Renal cortex interstitium (tissue), 11 donors: ENCODE data around the gene SMYD4. TPM values are rescaled to one million over a fixed set of nuclear protein-coding genes. Genes with fewer than 3 reads are reported as not detected.
"Not testable (repeated sequence)": the region's sequence is repeated elsewhere in the genome, so short reads cannot be mapped to it uniquely, and the experiment has no call there.

Source experiments
- DNase-seq, 11 donors: peaks; one replicate each; pipeline ENCODE4 v3.0.0-alpha.2; 2013; ENCODE audit warnings: low read depth in 9 of 11, low spot score in 4 of 11; ENCODE audit errors: extremely low read depth in 1 of 11
- polyA plus RNA-seq, 3 donors: library from polyadenylated mRNA; unstranded; fragments of 120-200 nt; gene quantifications; one replicate each; pipeline ENCODE4 v1.2.1, GENCODE V29; 2013; ENCODE audit not compliant: insufficient read length in 3 of 3

SMYD4 gene
- polyA plus RNA-seq, 3 donors: 13.5 to 17.5 (median 15.9) TPM

GRCh38 chr17:1743088-1743439 is 86.6 kb downstream of the SMYD4 start:
- no peak for DNase-seq

GRCh38 chr17:1742371-1743087 is 87.2 kb downstream of the SMYD4 start, which contains the start of gene SERPINF2:
Gene SERPINF2 (plus strand): TSS chr17:1742871. CDS start chr17:1744996, 2,125 bp downstream.
- DNase-seq: peak in 3 of 11 donors; percentile 64 to 86 (median 70)

GRCh38 chr17:1741899-1742298 is 87.8 kb downstream of the SMYD4 start:
- DNase-seq: not testable (repeated sequence)

GRCh38 chr17:1737531-1738291 is 92.0 kb downstream of the SMYD4 start:
- no peak for DNase-seq

GRCh38 chr17:1736348-1737281 is 93.1 kb downstream of the SMYD4 start:
- peak in 1 of 11 donors; percentile 73 for DNase-seq

GRCh38 chr17:1735834-1736347 is 93.8 kb downstream of the SMYD4 start:
- no peak for DNase-seq

GRCh38 chr17:1735418-1735817 is 94.3 kb downstream of the SMYD4 start:
- no peak for DNase-seq

GRCh38 chr17:1733759-1734158 is 95.9 kb downstream of the SMYD4 start:
- no peak for DNase-seq

GRCh38 chr17:1732833-1733321 is 96.8 kb downstream of the SMYD4 start:
- no peak for DNase-seq

GRCh38 chr17:1732241-1732832 is 97.4 kb downstream of the SMYD4 start:
- no peak for DNase-seq

GRCh38 chr17:1731194-1731506 is 98.6 kb downstream of the SMYD4 start:
- DNase-seq: no peak

GRCh38 chr17:1730326-1731193 is 99.1 kb downstream of the SMYD4 start:
- peak in 2 of 11 donors; percentile 39 to 55 for DNase-seq

- no peak for DNase-seq
Observed at GRCh38 chr17:1729966-1730325, 99.8 kb downstream of the SMYD4 start.

Other genes starting within 250 kb of the SMYD4 start
- 10 to 100 TPM; 25.5 to 35.8 (median 28.1) TPM for gene SLC43A2, start 201.1 kb downstream of the SMYD4 start, polyA plus RNA-seq
- gene SCARF1, start 184.2 kb downstream of the SMYD4 start, polyA plus RNA-seq: 1 to 10 TPM; 5.0 to 8.4 (median 7.6) TPM
- gene RILP, start 180.0 kb downstream of the SMYD4 start, polyA plus RNA-seq: 1 to 10 TPM; 3.0 to 5.1 (median 4.3) TPM
- gene PRPF8, start 145.0 kb downstream of the SMYD4 start, polyA plus RNA-seq: 100 to 1,000 TPM; 303 to 353 (median 312) TPM
- 1 to 10 TPM; 5.5 to 6.5 (median 6.2) TPM for gene TLCD2, start 119.5 kb downstream of the SMYD4 start, polyA plus RNA-seq
- gene WDR81, start 105.2 kb downstream of the SMYD4 start, polyA plus RNA-seq: 10 to 100 TPM; 12.9 to 20.6 (median 19.1) TPM
- 100 to 1,000 TPM in 1 of 3 donors, 10 to 100 TPM in 2; 78.3 to 101 (median 98.9) TPM for gene SERPINF2, start 87.0 kb downstream of the SMYD4 start, polyA plus RNA-seq
- gene SERPINF1, start 67.8 kb downstream of the SMYD4 start, polyA plus RNA-seq: 100 to 1,000 TPM; 222 to 235 (median 232) TPM
- 100 to 1,000 TPM; 101 to 135 (median 131) TPM for gene RPA1, start 103 bp upstream of the SMYD4 start, polyA plus RNA-seq
- 1 to 10 TPM; 1.1 to 1.7 (median 1.3) TPM for gene RTN4RL1, start 195.4 kb upstream of the SMYD4 start, polyA plus RNA-seq
- gene DPH1, start 200.3 kb upstream of the SMYD4 start, polyA plus RNA-seq: 10 to 100 TPM; 36.5 to 57.5 (median 47.2) TPM
- gene OVCA2, start 212.1 kb upstream of the SMYD4 start, polyA plus RNA-seq: 10 to 100 TPM; 12.7 to 15.9 (median 14.0) TPM
- 10 to 100 TPM; 13.5 to 31.6 (median 23.6) TPM for gene HIC1, start 225.2 kb upstream of the SMYD4 start, polyA plus RNA-seq